H9 (cell line): ENCODE results near the gene GCM1. TPM values are rescaled to one million over a fixed set of nuclear protein-coding genes. Genes with fewer than 3 reads are reported as not detected.

ENCODE experiments used
- DNase-seq: peaks from one replicate; pipeline ENCODE4 v3.0.0-alpha.2; 2017
- H2AFZ ChIP-seq: one replicate; pipeline ENCODE4 v1.6.1; 2013; ENCODE audit warnings: mild to moderate bottlenecking, low read length, control low read depth, moderate library complexity
- H2AK5ac ChIP-seq: 2 replicates; pipeline ENCODE4 v1.6.1; 2013; ENCODE audit warnings: low read length, control low read depth, mixed read lengths; ENCODE audit not compliant: insufficient read length
- H2BK120ac ChIP-seq: one replicate; pipeline ENCODE4 v1.6.1; 2013; ENCODE audit warnings: low read depth, mild to moderate bottlenecking, low read length, control low read depth, inconsistent platforms; ENCODE audit not compliant: poor library complexity, severe bottlenecking
- H2BK12ac ChIP-seq: 2 replicates; pipeline ENCODE4 v1.6.1; 2013; ENCODE audit warnings: low read length, control low read depth, mixed read lengths, low read depth; ENCODE audit not compliant: insufficient read length
- H2BK15ac ChIP-seq: 2 replicates; pipeline ENCODE4 v1.6.1; 2013; ENCODE audit warnings: low read depth, low read length, control low read depth
- H2BK20ac ChIP-seq: one replicate; pipeline ENCODE4 v1.6.1; 2013; ENCODE audit warnings: low read depth, mild to moderate bottlenecking, low read length, control low read depth, inconsistent platforms; ENCODE audit not compliant: poor library complexity, severe bottlenecking
- H2BK5ac ChIP-seq: 2 replicates; pipeline ENCODE4 v1.6.1; 2013; ENCODE audit warnings: low read length, control low read depth, mixed read lengths; ENCODE audit not compliant: insufficient read length
- H3K14ac ChIP-seq: 2 replicates; pipeline ENCODE4 v1.6.1; 2013; ENCODE audit warnings: low read length, control low read depth; ENCODE audit not compliant: insufficient read depth
- H3K18ac ChIP-seq: 2 replicates; pipeline ENCODE4 v1.6.1; 2013; ENCODE audit warnings: low read depth, mild to moderate bottlenecking, mixed read lengths, low read length, control low read depth; ENCODE audit not compliant: insufficient read length
- H3K23ac ChIP-seq: 2 replicates; pipeline ENCODE4 v1.6.1; 2013; ENCODE audit warnings: low read length, control low read depth, mixed read lengths, low read depth; ENCODE audit not compliant: insufficient read length
- H3K23me2 ChIP-seq: 2 replicates; pipeline ENCODE4 v1.6.1; 2013; ENCODE audit warnings: low read depth, mild to moderate bottlenecking, mixed read lengths, low read length, control low read depth; ENCODE audit not compliant: insufficient read length, poor library complexity, severe bottlenecking
- H3K27ac ChIP-seq: 2 replicates; pipeline ENCODE4 v1.5.1; 2013; ENCODE audit warnings: low read length, control low read depth, mixed read lengths, low read depth; ENCODE audit not compliant: insufficient read length
- H3K27me3 ChIP-seq: 2 replicates; pipeline ENCODE4 v1.6.1; 2013; ENCODE audit warnings: low read length, control low read depth, inconsistent platforms; ENCODE audit not compliant: insufficient read depth
- H3K4ac ChIP-seq: 2 replicates; pipeline ENCODE4 v1.6.1; 2013; ENCODE audit warnings: low read depth, mild to moderate bottlenecking, control low read depth, inconsistent platforms, low read length, moderate library complexity
- H3K4me1 ChIP-seq: 2 replicates; pipeline ENCODE4 v1.6.1; 2013; ENCODE audit warnings: low read length, control low read depth, inconsistent platforms; ENCODE audit not compliant: insufficient read depth
- H3K4me2 ChIP-seq: 2 replicates; pipeline ENCODE4 v1.6.1; 2013; ENCODE audit warnings: low read length, control low read depth, mixed read lengths; ENCODE audit not compliant: insufficient read length, insufficient read depth
- H3K56ac ChIP-seq: 2 replicates; pipeline ENCODE4 v1.6.1; 2013; ENCODE audit warnings: low read depth, mild to moderate bottlenecking, mixed read lengths, low read length, control low read depth; ENCODE audit not compliant: insufficient read length
- H3K79me1 ChIP-seq: 2 replicates; pipeline ENCODE4 v1.6.1; 2013; ENCODE audit warnings: low read depth, mild to moderate bottlenecking, moderate library complexity, low read length, control low read depth, inconsistent platforms; ENCODE audit not compliant: insufficient read depth, poor library complexity, severe bottlenecking
- H3K79me2 ChIP-seq: 2 replicates; pipeline ENCODE4 v1.6.1; 2013; ENCODE audit warnings: low read length, control low read depth, inconsistent platforms; ENCODE audit not compliant: insufficient read depth
- H3K9ac ChIP-seq: 2 replicates; pipeline ENCODE4 v1.6.1; 2013; ENCODE audit warnings: low read length, control low read depth, mixed read lengths; ENCODE audit not compliant: insufficient read length; ENCODE audit errors: extremely low read depth
- H3K9me3 ChIP-seq: one replicate; pipeline ENCODE4 v1.6.1; 2013; ENCODE audit warnings: low read depth, low read length, inconsistent platforms; ENCODE audit not compliant: control insufficient read depth
- H3T11ph ChIP-seq: one replicate; pipeline ENCODE4 v1.6.1; 2013; ENCODE audit warnings: mild to moderate bottlenecking, low read length, control low read depth, inconsistent platforms
- H4K20me1 ChIP-seq: one replicate; pipeline ENCODE4 v1.6.1; 2013; ENCODE audit not compliant: control insufficient read depth, insufficient read length, insufficient read depth
- H4K5ac ChIP-seq: 2 replicates; pipeline ENCODE4 v1.6.1; 2013; ENCODE audit warnings: low read depth, mild to moderate bottlenecking, mixed read lengths, low read length, control low read depth; ENCODE audit not compliant: insufficient read length
- H4K8ac ChIP-seq: replicated peaks from 2 replicates; pipeline ENCODE4 v1.6.1; 2013; ENCODE audit warnings: low read length, control low read depth, mixed read lengths, low read depth; ENCODE audit not compliant: insufficient read length
- H4K91ac ChIP-seq: 2 replicates; pipeline ENCODE4 v1.6.1; 2013; ENCODE audit warnings: low read depth, mild to moderate bottlenecking, moderate library complexity, mixed read lengths, low read length, control low read depth; ENCODE audit not compliant: insufficient read length
- H3K27ac Mint-ChIP-seq, 3 experiments: 2 replicates in 2 of 3; 3 replicates in 1 of 3; pipeline ENCODE4 v1.8.0; 2020 to 2021; ENCODE audit warnings: mixed read lengths in 3 of 3, mild to moderate bottlenecking in 1 of 3, moderate library complexity in 1 of 3
- H3K27me3 Mint-ChIP-seq: 2 replicates; pipeline ENCODE4 v1.8.0; 2021; ENCODE audit warnings: low read depth, mild to moderate bottlenecking, moderate library complexity, mixed read lengths
- H3K36me3 Mint-ChIP-seq, 3 experiments: 2 replicates in 2 of 3; 3 replicates in 1 of 3; pipeline ENCODE4 v1.8.0; 2020 to 2021; ENCODE audit warnings: low read depth in 3 of 3, mixed read lengths in 3 of 3; ENCODE audit not compliant: insufficient read depth in 1 of 3
- H3K4me1 Mint-ChIP-seq, 2 experiments: 2 replicates each; pipeline ENCODE4 v1.8.0; 2020; ENCODE audit warnings: mixed read lengths in 2 of 2
- H3K4me3 Mint-ChIP-seq, 2 experiments: 2 replicates in 1 of 2; 3 replicates in 1 of 2; pipeline ENCODE4 v1.8.0; 2020 to 2021; ENCODE audit warnings: mild to moderate bottlenecking in 2 of 2, mixed read lengths in 2 of 2, moderate library complexity in 1 of 2
- H3K9me3 Mint-ChIP-seq, 2 experiments: 2 replicates in 1 of 2; 3 replicates in 1 of 2; pipeline ENCODE4 v1.8.0; 2020; ENCODE audit warnings: mild to moderate bottlenecking in 2 of 2, mixed read lengths in 2 of 2, moderate library complexity in 1 of 2
- CTCF ChIP-seq: fragments of 200-600 bp; sonication (generic); conservative IDR thresholded peaks from 3 replicates; pipeline ENCODE4 v1.8.0; 2021; ENCODE audit warnings: antibody characterized with exemption, mild to moderate bottlenecking
- WGBS: extraction: QIAGEN DNeasy Blood & Tissue Kit; methylation state at CpG from one replicate; pipeline ENCODE4 v1.1.7; 2013; ENCODE audit warnings: missing lambda C conversion rate, low lambda C conversion rate, mixed read lengths; ENCODE audit not compliant: insufficient read length; ENCODE audit errors: extremely low coverage; 5-methylcytosine and 5-hydroxymethylcytosine counted together
- total RNA-seq: library from RNA; stranded (reverse); gene quantifications from 2 replicates; pipeline ENCODE4 v1.2.1, GENCODE V29; 2021

Gene GCM1
- total RNA-seq, 1 experiment from 2014 or later = not detected

GRCh38 chr6:53133961-53134360, 14.7 kb downstream of the GCM1 start:
- Histone ChIP-seq H3T11ph (no peak overlapping the region), H2BK5ac (no peak overlapping the region), H3K9me3 (no peaks in the 10 kb centered on the region), H3K27ac (no peak overlapping the region), H2BK12ac (no peak overlapping the region), H3K56ac (no peak overlapping the region), H3K4ac (no peak overlapping the region), H3K79me1 (no peaks in the 10 kb centered on the region), H3K23ac (no peak overlapping the region), H3K9ac (no peak overlapping the region), H3K27me3 (no peaks in the 10 kb centered on the region), H4K20me1 (no peaks in the 10 kb centered on the region), H3K79me2 (no peaks in the 10 kb centered on the region), H3K4me1 (no peaks in the 10 kb centered on the region), H2BK120ac (no peak overlapping the region), H3K23me2 (no peaks in the 10 kb centered on the region), H2BK15ac (no peak overlapping the region), H4K5ac (no peak overlapping the region), H2BK20ac (no peak overlapping the region), H3K4me2 (no peak overlapping the region), H3K14ac (no peak overlapping the region), H3K18ac (no peak overlapping the region), H2AK5ac (no peak overlapping the region), H4K91ac (no peak overlapping the region), H4K8ac (no peak overlapping the region), H2AFZ (no peak overlapping the region)
- H3K4me3 Mint-ChIP-seq = no peak overlapping the region
- no peak for DNase-seq
- H3K9me3 Mint-ChIP-seq = no peaks in the 10 kb centered on the region
- H3K27ac Mint-ChIP-seq = no peak overlapping the region
- no peaks in the 10 kb centered on the region for H3K36me3 Mint-ChIP-seq
- peaks cover 2% of the 10 kb centered on the region; the same call in 1 of the 2 replicates for H3K27me3 Mint-ChIP-seq
- TF ChIP-seq CTCF = no peak
- WGBS = no CpG with 5 or more reads among the region's 16 CpGs
- H3K4me1 Mint-ChIP-seq = no peaks in the 10 kb centered on the region
